Pons (tissue), 1 donor: Measurements from ENCODE around the gene THRA.
"Not testable (repeated sequence)": the region's sequence is repeated elsewhere in the genome, so short reads cannot be mapped to it uniquely, and the experiment has no call there.

Source experiments
- DNase-seq: peaks from one replicate; pipeline ENCODE4 v3.0.0-alpha.2; 2016; ENCODE audit warnings: low spot score

The THRA gene

DNA sequence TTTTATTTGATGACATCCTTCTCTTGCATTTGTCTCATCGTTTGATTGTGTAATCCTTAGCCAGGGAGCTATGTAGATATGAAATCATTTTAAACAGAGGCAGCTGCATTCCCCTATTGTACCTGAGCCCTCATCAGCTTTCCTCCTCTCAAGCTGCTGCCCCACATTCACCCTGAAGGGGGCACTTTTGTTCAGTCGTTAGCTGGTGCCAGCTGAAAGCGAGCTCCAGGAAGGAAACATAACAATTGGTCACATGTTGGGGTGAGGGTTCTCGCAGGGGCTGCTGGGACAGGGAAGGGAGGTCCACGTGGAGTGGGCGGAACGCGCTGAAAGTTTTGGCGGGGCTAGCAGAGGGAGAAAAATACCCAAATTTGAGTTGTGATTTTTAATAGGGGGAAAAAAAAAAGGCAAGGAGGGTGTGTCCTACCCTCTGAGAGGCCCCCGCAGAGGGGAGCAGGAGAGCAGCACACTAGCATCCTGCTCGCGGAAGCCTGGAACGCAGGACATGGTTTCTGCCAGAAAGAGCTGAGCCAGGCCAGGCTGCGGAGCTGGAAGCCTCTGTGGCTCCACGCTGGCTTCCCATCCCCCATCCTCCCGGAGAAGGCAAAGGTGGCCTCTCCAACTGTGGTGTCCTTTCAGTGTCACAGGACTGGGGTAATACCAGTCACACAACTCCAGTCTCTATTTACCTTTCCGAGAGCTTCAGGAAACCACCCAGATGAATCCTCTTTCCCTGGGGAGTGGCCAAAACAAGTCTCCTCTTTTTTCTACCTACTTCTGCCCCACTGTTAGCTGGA, 50.5 kb downstream of the THRA start:
- peak; percentile 98 for DNase-seq

GRCh38 chr17:40113907-40114245, 51.1 kb downstream of the THRA start:
- DNase-seq, result no peak

DNA sequence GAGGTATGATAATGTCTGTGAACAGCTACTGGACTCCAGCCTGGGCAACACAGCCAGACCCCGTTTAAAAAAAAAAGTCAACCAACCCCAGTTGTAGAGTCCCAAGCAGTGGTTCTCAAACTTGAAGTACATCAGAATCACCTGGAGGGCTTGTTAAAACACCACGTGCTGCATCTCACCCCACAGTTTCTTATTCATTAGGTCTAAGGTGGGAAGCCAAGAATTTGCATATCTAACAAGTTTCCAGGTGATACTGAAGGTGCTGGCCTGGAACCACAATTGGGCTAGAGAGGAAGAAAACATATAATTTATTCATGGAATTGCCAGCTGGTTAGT, 52.3 kb downstream of the THRA start:
- no peak for DNase-seq

GRCh38 chr17:40121181-40122135, 58.7 kb downstream of the THRA start, which contains the start of gene MSL1:
TSS of gene MSL1 (plus strand) at chr17:40121971. CDS start at chr17:40122613, 642 bp downstream.
- peak; percentile 76 for DNase-seq

GRCh38 chr17:40122136-40122998, 59.6 kb downstream of the THRA start:
- DNase-seq, result no peak

- DNase-seq, result peak; percentile 52
These were observed 60.4 kb downstream of the THRA start for GRCh38 chr17:40122999-40123810.

GRCh38 chr17:40123811-40124114, 61.0 kb downstream of the THRA start:
- peak; percentile 44 for DNase-seq

DNA sequence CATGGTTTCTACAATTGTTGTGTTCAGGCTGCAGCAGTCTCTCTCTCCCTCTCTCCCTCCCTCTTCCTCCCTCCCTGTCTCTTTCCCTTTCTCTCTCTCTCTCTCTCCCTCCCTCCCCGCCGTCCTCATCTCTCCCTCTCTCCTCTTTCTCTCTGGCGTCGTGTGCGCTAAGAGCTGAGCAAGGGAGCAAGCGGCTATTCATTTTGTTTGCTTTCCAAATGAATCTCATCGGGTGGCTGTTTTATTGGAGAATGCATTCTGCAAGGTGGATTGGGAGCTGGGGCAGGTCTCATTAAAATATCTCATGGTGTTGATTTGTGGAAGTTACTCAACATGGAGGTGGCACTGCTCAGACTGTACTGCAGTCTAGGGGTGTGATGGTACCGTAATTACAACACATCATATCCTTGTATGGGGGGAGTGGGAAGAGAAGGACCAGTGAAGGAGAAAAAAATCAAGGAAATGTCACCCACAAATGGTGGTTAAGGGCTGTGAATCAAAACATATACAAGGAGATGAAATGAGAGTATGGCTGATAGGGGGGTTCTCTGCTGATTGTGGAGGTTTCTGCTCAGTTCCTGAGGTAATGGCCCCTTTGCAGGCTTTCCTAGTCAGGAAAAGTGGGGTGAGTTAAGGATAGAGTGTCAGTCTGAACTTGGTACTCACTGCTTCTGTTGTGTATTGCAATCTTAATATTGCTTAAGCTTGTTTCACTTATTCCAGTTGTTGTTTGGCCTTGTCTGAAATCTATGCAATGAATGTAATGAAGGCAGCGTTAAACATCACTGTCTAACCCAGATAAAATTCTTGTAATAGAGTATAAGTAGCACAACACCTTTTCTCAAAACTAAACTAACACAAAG, 61.7 kb downstream of the THRA start:
- DNase-seq, result peak; percentile 52

- DNase-seq, result no peak
These were observed 66.7 kb downstream of the THRA start for GRCh38 chr17:40129498-40129897.

DNA sequence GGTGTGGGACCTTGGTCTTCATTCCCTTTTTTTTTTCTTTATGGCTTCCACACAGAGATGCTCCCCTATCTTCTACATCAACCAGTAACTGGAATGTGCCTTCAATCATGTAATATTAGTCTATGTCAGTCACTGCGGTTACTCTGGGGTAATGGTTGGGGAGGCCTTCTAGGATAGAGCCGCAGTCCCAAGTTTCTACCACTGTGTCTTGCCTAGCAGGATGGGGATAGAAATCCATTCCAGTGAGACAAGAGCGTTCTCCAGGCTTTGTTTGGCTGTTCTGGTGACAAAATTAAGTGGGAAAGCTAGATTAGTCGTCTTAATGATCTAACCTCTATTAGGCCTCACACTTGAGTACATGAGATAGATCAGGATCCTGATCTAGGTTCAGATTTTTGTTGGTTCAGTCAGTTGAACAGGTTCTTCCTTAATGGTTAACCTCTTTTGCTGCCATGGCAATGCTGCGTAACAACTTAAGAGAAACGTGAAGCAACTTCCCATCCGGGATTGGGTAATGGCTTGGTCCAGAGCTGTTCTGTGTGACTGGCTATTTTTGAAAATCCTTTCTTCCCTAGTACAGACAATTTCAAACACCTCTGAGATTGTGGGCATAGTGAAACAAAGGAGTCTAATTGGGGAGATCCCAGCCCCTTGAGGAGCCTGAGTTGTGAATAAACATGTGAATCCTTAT, 67.7 kb downstream of the THRA start:
- DNase-seq, result peak; percentile 66

DNA sequence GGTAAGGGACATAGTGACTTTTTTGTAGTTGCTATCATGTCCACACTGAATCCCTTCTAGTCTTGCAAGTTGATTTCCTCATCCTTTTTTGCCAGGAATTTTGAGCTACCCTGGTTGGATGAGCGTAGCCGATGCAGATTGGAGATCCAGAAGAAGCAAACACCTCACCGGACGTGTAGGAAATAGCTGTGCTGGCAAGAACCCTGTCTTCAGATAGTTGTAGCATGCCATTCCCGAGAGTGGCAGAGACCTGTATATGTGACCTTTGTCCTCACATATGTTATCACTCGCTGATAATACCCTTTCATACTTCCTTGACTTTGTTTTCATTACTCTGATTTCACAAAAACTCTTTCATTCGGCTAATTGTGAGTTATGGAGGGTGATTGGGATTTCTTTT, 71.4 kb downstream of the THRA start:
- no peak for DNase-seq

- no peak for DNase-seq
These were observed 73.1 kb downstream of the THRA start for GRCh38 chr17:40135817-40136216.

GRCh38 chr17:40139566-40140058, 76.8 kb downstream of the THRA start:
- DNase-seq, result no peak

GRCh38 chr17:40143166-40143565, 80.4 kb downstream of the THRA start:
- not testable (repeated sequence) for DNase-seq
